Stimulated activated CD4-positive, alpha-beta T cell treated with anti-CD3 and anti-CD28 coated beads, Interleukin-15, amount 100 ng/mL, for 24 hours (primary cell): ENCODE results near the gene OR4K14.
"Not testable (repeated sequence)": the region's sequence is repeated elsewhere in the genome, so short reads cannot be mapped to it uniquely, and the experiment has no call there.

Experiments
- DNase-seq: peaks from one replicate; pipeline ENCODE4 v3.0.0-alpha.2; 2020

OR4K14 gene, protein sequence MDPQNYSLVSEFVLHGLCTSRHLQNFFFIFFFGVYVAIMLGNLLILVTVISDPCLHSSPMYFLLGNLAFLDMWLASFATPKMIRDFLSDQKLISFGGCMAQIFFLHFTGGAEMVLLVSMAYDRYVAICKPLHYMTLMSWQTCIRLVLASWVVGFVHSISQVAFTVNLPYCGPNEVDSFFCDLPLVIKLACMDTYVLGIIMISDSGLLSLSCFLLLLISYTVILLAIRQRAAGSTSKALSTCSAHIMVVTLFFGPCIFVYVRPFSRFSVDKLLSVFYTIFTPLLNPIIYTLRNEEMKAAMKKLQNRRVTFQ

DNA sequence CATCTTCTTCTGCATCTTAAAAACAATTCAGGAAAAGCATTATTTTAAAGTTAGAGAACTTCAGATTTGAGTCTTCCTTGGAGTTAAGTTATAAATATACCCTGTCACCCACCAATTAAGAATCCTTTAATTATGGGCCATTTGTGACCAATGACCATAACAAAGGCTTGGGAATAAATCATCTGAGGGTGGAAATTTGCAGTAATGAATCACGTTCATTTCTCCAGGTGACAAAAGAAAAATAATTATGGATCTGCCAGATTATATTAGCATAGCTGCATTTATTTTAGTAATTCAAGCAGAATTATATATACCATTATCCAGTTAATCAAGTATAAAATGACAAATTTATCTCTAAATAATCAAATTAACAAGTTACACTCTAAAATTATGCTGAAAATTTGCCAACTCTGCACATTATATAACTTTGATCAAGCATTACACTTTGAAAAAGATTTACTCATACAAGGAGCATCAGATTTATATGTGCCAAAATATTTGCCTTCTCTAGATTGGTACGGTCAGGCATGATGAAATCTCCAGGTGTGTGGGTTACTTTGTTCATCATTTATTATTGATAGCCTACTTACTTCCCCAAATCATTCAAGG lies at the start of gene OR4K14:
Gene OR4K14, minus strand, starts transcription at position 51 of the 609 bp plus-strand sequence. CDS start 4,114 bp downstream, outside the sequence.
- DNase-seq: no peak

GRCh38 chr14:20059745-20060144 lies 40.6 kb upstream of the OR4K14 start, which contains the start of gene OR4L1:
OR4L1 (plus strand) TSS chr14:20060045; CDS start chr14:20060045, 0 bp downstream.
- DNase-seq: no peak

DNA sequence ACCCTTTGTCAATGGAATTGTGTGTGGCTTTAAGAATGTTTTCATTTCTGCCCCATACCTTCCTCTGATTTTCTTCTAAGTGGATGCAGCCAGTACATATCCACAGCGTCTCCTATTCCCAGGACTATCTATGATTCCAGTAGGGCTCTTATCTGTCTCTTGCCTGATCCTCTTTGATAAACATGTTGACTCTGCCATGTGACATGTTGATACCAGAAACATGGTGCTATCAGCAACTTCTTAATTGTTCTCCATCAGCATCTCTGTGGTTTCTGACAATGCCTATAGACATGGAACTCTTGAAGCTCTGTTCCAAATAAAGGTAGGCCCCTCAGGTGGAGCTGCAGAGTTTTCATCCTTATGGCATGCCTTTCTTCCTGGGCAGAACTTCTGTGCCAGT lies 29.1 kb upstream of the OR4K14 start:
- DNase-seq: no peak

DNA sequence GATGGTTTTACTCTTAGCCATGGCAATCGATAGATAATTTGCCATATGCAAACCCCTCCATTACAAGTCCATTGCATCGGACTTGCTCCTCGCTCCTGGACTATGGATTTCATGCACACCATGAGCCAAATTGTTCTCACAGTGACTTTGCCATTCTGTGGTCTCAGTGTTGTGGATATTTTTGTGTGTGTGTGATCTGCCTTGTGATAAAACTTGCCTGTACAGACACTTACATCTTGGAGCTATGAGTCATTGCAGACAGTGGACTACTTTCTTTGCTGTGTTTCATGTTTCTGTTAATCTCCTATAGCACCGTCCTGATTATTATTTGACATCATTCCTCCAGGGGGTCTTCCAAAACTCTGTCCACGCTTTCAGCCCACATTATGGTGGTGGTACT lies 25.1 kb upstream of the OR4K14 start:
- no peak for DNase-seq

- DNase-seq: no peak
These were observed 16.8 kb upstream of the OR4K14 start, which contains the start of gene OR4K13 for GRCh38 chr14:20035938-20036337. OR4K13 (minus strand) TSS chr14:20036038; CDS start chr14:20034758, 1,280 bp downstream.

GRCh38 chr14:20035449-20035848 lies 16.3 kb upstream of the OR4K14 start:
- no peak for DNase-seq

GRCh38 chr14:20031058-20031457 lies 12.0 kb upstream of the OR4K14 start:
- DNase-seq: no peak

- DNase-seq: no peak
These were observed 11.0 kb downstream of the OR4K14 start for GRCh38 chr14:20008156-20008555.

DNA sequence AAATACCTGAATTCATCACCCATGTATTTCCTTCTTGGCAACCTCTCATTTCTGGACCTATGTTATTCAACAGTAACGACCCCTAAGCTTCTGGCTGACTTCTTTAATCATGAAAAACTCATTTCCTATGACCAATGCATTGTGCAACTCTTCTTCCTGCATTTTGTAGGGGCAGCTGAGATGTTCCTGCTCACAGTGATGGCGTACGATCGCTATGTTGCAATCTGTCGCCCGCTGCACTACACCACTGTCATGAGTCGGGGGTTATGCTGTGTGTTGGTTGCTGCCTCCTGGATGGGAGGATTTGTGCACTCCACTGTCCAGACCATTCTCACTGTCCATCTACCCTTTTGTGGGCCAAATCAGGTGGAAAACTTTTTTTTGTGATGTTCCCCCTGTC lies 16.8 kb downstream of the OR4K14 start:
- no peak for DNase-seq

DNA sequence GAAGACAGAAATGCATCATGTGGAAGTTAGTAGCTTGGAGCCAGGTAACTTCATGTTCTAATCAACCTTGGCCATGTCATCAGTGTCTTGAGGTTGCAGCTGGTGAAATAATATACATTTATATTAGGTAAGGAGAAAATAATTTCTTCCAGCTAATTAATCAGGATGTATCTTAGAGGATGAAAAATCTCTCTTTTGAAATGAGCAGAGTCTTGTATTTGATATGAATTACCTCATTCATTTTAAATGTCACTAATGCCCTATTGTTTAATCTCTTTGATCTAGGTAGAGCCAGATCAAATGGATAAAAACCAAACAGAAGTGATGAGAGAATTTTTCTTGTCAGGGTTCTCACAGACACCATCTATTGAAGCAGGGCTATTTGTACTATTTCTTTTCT lies 17.2 kb downstream of the OR4K14 start, which contains the start of gene OR4Q2:
Gene OR4Q2, plus strand, starts transcription at position 301 of the 400 bp plus-strand sequence.
- no peak for DNase-seq

DNA sequence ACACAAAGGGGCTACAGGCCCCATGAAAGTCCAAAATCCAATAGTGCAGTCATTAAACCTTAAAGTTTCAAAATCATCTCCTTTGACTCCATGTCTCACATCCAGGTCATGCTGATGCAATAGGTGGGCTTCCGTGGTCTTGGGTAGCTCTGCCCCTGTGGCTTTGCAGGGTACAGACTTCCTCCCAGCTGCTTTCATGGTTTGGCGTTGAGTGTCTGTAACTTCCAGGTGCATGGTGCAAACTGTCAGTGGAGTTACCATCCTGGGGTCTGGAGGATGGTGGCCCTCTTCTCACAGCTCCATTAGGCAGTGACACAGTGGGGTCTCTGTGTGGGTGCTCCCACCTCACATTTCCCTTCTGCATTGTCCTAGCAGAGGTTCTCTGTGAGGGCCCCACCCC lies 25.7 kb downstream of the OR4K14 start:
- DNase-seq: no peak

DNA sequence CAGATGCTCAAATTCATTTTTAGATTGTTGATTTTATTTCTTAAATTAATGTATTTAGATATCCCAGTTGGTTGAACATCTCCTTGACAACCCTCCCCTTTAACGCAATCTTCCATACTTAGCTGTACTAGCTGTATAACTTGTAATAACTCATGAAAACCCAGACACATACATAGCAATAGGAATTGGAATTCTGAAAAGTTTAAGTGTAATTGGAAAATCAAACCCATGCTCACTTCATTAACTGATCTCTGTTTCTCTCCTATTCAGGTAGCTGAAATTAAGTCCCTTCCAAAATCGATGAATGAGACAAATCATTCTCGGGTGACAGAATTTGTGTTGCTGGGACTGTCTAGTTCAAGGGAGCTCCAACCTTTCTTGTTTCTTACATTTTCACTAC lies 43.8 kb downstream of the OR4K14 start, which contains the start of gene OR4K15:
Gene OR4K15, plus strand, starts transcription at position 301 of the 400 bp plus-strand sequence. Its CDS starts 0 bp downstream, at position 301.
- DNase-seq: no peak

DNA sequence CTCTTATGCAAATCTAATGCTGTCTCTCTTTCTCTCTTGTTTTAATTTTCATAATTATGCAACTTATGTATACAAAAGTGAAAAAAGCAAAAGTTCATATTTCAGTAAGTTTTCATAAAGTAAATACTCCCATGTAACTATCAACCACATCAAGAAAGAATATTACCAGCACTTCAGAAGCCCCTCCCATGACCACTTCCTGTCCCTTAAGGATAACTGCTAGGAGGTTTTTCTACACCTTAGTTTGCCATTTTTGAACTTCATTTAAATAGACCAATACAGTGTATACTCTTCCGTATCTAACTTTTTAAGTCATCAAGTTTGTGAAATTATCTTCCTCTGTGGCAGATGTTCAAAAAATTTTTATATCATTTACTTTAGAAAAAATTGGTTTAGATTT lies 44.3 kb downstream of the OR4K14 start:
- no peak for DNase-seq

DNA sequence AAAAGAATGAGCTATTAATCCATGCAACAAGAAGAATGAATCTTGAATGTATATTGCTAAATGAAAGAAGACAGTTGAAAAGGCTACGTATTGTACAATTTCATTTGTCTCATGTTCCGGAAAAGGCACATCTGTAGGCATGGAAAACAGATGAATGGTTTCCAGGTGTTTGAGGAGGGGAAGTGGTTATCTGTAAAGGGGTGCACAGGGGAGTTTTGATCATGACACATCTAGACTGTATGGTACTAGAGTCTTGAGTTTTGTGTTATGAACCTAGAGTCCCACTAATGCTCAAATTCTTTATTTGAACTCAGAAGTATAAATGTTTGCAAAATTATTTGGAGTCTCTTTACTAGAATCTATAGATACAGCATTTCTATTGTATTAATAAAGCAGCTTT lies 49.4 kb downstream of the OR4K14 start:
- not testable (repeated sequence) for DNase-seq
